ENCODE measurements around the gene SGMS1. TPM values are rescaled to one million over a fixed set of nuclear protein-coding genes. Genes with fewer than 3 reads are reported as not detected.

The SGMS1 gene
- total and polyA plus RNA-seq, 2 donors (not counting 1 experiment from before 2014, with no cell fraction given), result 10.0 to 43.5 TPM

GRCh38 chr10:50384898-50385297 lies 238.9 kb downstream of the SGMS1 start:
- no peak overlapping the region for H3K27ac Mint-ChIP-seq
- ATAC-seq (ENCODE audit: low read depth), result no peak
- CTCF ChIA-PET, result no interaction called here

DNA sequence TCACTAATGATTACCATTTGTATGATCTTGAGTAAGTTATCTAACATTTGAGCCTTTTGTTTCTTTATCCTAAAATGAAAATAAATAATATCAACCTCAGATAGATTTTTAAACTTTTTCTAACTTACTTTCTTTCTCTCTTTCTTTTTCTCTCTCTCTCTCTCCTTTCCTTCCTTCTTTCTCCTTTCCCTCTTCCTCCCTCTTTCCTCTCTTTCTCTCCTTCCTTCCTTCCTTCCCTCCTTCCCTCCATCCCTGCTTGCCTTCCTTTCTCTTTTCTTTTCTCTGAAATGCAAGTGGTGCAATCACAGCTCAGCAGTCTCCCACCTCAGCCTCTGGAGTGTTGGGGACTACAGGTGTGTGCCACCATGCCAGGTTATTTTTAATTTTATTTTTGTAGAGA lies 239.5 kb downstream of the SGMS1 start:
- Histone ChIP-seq H3K4me3 (ENCODE audit: control extremely low read depth in 1 of 5, extremely low read depth in 1 of 5, insufficient read depth in 1 of 5, low read depth in 2 of 5, low read length in 4 of 5) (no peak overlapping the region), H3K27me3 (replicated peaks in 1 of 4; ENCODE audit: control extremely low read depth in 1 of 4, control insufficient read depth in 3 of 4, insufficient read depth in 4 of 4, low read length in 3 of 4) (no peaks in the 10 kb centered on the region), H3K9me3 (ENCODE audit: control extremely low read depth in 1 of 3, control insufficient read depth in 2 of 3, insufficient read depth in 1 of 3, low read length in 2 of 3) (no peaks in the 10 kb centered on the region), H3K9ac (ENCODE audit: low read length) (no peak overlapping the region), H4K20me1 (ENCODE audit: control insufficient read depth, insufficient read depth, low read length, poor library complexity, severe bottlenecking) (peaks cover 3% of the 10 kb centered on the region), H2AFZ (ENCODE audit: insufficient read depth, low read depth, low read length, poor library complexity, severe bottlenecking) (no peak overlapping the region), H3K4me1 (ENCODE audit: control insufficient read depth in 2 of 2, insufficient read depth in 2 of 2, low read length in 2 of 2) (peaks cover 29 to 36% of the 10 kb centered on the region in 2 donors), H3K27ac (ENCODE audit: low read length in 2 of 2) (no peak overlapping the region), H3K79me2 (ENCODE audit: control insufficient read depth, insufficient read depth, low read length) (peaks cover 17% of the 10 kb centered on the region), H3K4me2 (replicated peaks; ENCODE audit: low read depth, low read length, poor library complexity, severe bottlenecking) (no peak overlapping the region), H3K36me3 (replicated peaks in 1 of 2; ENCODE audit: control extremely low read depth in 1 of 2, control insufficient read depth in 1 of 2, extremely low read depth in 1 of 2, insufficient read depth in 2 of 2, low read length in 1 of 2) (no peaks in the 10 kb centered on the region)
- Mint-ChIP-seq H3K27ac (no peak overlapping the region), H3K9me3 (ENCODE audit: insufficient read depth) (no peaks in the 10 kb centered on the region), H3K4me3 (no peak overlapping the region), H3K27me3 (no peaks in the 10 kb centered on the region), H3K4me1 (peaks cover 64% of the 10 kb centered on the region)
- intact Hi-C loops (cut with micrococcal nuclease), result loop anchor here (5.0 kb wide), 1 partner anchor 33 kb away; no protein-coding TSS in a partner anchor
- no peak for DNase-seq
- CTCF ChIA-PET, result no interaction called here
- POLR2A ChIA-PET, result no interaction called here
- ATAC-seq (ENCODE audit: low read depth), result no peak
- TF ChIP-seq EZH2 (IDR thresholded peaks at IDR 0.05; ENCODE audit: borderline replicate concordance, insufficient read depth, low read depth, low read length, poor library complexity, severe bottlenecking), result no peak
- TF ChIP-seq, protein P1, sequence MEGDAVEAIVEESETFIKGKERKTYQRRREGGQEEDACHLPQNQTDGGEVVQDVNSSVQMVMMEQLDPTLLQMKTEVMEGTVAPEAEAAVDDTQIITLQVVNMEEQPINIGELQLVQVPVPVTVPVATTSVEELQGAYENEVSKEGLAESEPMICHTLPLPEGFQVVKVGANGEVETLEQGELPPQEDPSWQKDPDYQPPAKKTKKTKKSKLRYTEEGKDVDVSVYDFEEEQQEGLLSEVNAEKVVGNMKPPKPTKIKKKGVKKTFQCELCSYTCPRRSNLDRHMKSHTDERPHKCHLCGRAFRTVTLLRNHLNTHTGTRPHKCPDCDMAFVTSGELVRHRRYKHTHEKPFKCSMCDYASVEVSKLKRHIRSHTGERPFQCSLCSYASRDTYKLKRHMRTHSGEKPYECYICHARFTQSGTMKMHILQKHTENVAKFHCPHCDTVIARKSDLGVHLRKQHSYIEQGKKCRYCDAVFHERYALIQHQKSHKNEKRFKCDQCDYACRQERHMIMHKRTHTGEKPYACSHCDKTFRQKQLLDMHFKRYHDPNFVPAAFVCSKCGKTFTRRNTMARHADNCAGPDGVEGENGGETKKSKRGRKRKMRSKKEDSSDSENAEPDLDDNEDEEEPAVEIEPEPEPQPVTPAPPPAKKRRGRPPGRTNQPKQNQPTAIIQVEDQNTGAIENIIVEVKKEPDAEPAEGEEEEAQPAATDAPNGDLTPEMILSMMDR (IDR thresholded peaks at IDR 0.05), result no peak

More at GRCh38 chr10:50384898-50385297, 238.9 kb downstream of the SGMS1 start:
- peaks cover 63% of the 10 kb centered on the region for H3K4me1 Mint-ChIP-seq
- Histone ChIP-seq H3K4me2 (replicated peaks; ENCODE audit: low read depth, low read length, poor library complexity, severe bottlenecking) (no peak overlapping the region), H2AFZ (ENCODE audit: insufficient read depth, low read depth, low read length, poor library complexity, severe bottlenecking) (no peak overlapping the region), H3K4me3 (ENCODE audit: control extremely low read depth in 1 of 5, extremely low read depth in 1 of 5, insufficient read depth in 1 of 5, low read depth in 2 of 5, low read length in 4 of 5) (no peak overlapping the region), H3K79me2 (ENCODE audit: control insufficient read depth, insufficient read depth, low read length) (peaks cover 19% of the 10 kb centered on the region), H3K27me3 (replicated peaks in 1 of 4; ENCODE audit: control extremely low read depth in 1 of 4, control insufficient read depth in 3 of 4, insufficient read depth in 4 of 4, low read length in 3 of 4) (no peaks in the 10 kb centered on the region), H3K4me1 (ENCODE audit: control insufficient read depth in 2 of 2, insufficient read depth in 2 of 2, low read length in 2 of 2) (peaks cover 25 to 31% of the 10 kb centered on the region in 2 donors), H3K9ac (ENCODE audit: low read length) (no peak overlapping the region), H3K36me3 (replicated peaks in 1 of 2; ENCODE audit: control extremely low read depth in 1 of 2, control insufficient read depth in 1 of 2, extremely low read depth in 1 of 2, insufficient read depth in 2 of 2, low read length in 1 of 2) (no peaks in the 10 kb centered on the region), H3K9me3 (ENCODE audit: control extremely low read depth in 1 of 3, control insufficient read depth in 2 of 3, insufficient read depth in 1 of 3, low read length in 2 of 3) (no peaks in the 10 kb centered on the region), H4K20me1 (ENCODE audit: control insufficient read depth, insufficient read depth, low read length, poor library complexity, severe bottlenecking) (peaks cover 3% of the 10 kb centered on the region), H3K27ac (ENCODE audit: low read length in 2 of 2) (no peak overlapping the region)
- H3K9me3 Mint-ChIP-seq (ENCODE audit: insufficient read depth), result no peaks in the 10 kb centered on the region
- intact Hi-C loops (cut with micrococcal nuclease), result loop anchor here (5.0 kb wide), 1 partner anchor 32 kb away; no protein-coding TSS in a partner anchor
- H3K4me3 Mint-ChIP-seq, result no peak overlapping the region
- POLR2A ChIA-PET, result no interaction called here
- DNase-seq, result no peak
- no CpG with 5 or more reads among the region's 2 CpGs for WGBS (ENCODE audit: insufficient coverage)
- no peaks in the 10 kb centered on the region for H3K27me3 Mint-ChIP-seq
- TF ChIP-seq EZH2 (IDR thresholded peaks at IDR 0.05; ENCODE audit: borderline replicate concordance, insufficient read depth, low read depth, low read length, poor library complexity, severe bottlenecking), result no peak
- TF ChIP-seq, protein P1 (IDR thresholded peaks at IDR 0.05), result no peak
